8988T (cell line): Measurements from ENCODE around the gene SUPT5H.
A peak's percentile ranks its signal among the peaks of the same experiment; 100 is the strongest.

Experiments
- DNase-seq: peaks from one replicate; pipeline ENCODE4 v3.0.0; 2011

SUPT5H gene

DNA sequence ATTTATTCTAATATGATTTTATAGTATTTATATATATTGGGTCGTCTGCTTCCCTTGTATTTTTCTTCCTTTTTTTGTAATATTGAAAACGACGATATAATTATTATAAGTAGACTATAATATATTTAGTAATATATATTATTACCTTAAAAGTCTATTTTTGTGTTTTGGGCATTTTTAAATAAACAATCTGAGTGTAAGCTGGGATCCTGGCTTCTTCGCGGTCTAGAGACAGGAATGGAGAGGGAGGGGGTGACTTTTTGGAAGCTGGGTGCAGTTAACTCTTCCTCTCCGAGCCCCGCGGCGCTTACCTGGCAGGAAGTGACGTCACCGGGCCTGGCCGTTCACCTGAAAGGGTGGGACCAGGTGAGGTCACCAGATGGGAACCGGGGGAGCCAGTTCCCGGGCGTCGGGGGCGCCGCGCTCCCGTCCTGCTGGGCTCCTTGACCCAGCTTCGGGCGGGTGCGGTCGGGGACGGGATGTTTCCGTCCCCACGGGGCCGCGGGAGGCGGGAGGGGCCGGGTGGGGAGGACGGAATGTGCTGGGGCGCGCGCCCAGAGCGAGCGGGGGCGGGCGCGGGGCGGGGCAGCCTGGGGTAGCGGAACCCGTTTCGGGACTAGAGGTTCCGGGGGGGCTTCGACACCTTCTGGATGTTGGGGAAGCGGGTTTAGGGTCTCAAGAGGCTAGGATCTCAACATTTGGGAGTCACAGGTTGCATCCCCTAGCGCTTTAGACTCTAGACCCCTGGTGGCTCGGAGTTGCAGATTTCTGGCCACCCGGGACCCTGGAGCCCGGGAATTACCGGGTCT is 36.0 kb upstream of the SUPT5H start:
- DNase-seq, result peak; percentile 98

DNA sequence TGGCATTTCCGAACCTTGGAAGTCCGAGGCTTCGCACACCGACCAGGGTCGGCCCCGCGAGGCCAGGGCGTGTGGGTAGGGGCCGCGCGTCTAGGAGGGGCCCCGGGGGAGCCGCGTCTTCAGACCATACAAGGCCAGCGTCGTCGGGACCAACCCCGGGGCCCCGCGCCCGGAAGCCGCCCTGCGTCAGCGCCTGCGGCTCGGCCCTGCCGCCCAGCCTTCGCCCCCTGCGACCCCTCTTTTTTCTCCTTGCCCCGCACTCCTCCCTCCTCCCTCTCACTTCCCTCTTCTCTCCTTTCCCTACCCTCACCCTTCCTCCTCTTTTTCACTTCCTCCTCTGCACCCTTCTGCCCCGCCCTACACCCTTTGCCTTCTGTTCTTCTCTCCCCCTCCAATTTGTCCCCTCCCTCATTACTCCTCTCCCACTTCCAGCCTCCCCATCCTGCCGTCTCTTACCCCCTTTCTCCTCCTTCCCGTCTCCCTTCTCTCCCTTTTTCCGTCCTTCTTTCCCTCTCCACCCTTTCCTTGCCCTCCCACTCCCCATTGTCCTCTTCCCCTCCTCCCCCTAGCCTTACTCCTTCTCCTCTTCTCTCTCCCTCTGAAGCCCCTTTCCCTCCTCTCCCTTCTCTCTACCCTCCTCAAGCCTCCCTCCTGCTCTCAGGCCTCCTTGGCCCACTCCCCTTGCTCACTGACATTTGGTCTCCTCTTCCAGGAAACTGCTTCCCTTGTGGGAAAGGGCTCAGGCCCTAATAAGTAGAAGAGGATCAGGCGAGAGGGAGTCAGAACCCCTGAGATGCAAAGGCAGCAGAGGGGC is 35.2 kb upstream of the SUPT5H start:
- DNase-seq, result peak; percentile 60

DNA sequence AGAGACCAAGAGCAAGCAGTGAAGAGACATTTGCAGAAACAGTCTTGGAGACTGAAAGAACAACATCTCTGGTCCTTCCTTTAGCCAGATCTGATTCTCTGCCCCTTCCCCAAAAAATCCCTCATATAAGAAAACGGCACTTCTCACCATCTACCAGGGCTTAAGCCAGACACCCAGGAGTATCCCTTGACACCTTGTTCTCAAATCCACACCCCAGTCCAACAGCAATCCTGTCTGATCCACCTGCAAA is 34.6 kb upstream of the SUPT5H start:
- DNase-seq, result no peak

DNA sequence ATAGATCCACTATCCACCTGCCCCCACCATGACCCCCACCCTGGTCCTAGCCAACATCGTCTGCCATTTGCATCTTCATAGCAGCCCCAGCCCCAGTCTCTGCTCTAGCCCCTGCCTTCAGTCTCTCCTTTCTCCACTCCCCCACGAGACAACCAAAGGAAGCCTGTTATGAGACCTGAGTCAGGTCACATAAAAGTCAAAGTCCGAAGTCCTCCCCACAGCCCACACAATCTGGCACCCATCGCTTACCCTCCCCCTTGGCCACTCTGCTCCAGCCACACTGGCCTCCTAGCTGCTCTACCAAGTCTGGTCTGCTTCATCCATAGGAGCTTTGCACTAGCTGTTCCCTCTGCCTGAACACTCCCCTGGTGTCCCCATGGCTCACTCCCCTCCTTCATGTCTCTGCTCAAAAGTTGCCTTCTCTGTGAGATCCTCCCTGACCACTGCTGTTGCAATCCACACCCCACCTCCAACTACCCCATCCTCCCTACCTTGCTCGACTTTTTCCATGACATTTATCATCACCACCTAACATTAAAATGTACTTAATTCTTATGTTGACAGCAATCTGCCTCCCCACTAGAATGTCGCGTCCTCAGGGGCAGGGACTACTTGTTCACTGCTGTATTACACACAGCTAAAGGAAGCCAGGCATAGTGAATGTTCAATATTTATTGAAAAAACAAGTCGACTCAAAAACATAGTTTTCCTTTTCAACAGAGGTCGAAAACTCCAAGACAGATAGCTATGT is 34.1 kb upstream of the SUPT5H start:
- DNase-seq, result no peak

DNA sequence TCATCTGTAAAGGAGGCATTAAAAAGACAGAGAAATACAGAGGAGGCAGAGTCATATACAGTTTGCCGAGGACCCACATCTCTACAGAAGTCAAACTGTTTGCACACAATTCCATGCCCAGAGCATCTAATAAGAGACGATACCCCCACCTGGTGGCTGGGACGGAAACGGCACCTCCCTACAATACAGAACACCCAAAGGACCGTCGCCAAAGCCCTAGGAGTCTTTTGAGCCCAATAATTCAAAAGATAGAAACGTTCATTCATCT is 33.6 kb upstream of the SUPT5H start:
- peak; percentile 60 for DNase-seq

- peak; percentile 91 for DNase-seq
Measured at GRCh38 chr19:39412100-39412866, 33.1 kb upstream of the SUPT5H start, which contains the start of gene PLEKHG2. TSS of gene PLEKHG2 (plus strand) at chr19:39412669. CDS start at chr19:39414087, 1,418 bp downstream.

GRCh38 chr19:39412867-39413271 is 32.5 kb upstream of the SUPT5H start:
- DNase-seq, result no peak

GRCh38 chr19:39413272-39413910 is 32.0 kb upstream of the SUPT5H start:
- peak; percentile 59 for DNase-seq

DNA sequence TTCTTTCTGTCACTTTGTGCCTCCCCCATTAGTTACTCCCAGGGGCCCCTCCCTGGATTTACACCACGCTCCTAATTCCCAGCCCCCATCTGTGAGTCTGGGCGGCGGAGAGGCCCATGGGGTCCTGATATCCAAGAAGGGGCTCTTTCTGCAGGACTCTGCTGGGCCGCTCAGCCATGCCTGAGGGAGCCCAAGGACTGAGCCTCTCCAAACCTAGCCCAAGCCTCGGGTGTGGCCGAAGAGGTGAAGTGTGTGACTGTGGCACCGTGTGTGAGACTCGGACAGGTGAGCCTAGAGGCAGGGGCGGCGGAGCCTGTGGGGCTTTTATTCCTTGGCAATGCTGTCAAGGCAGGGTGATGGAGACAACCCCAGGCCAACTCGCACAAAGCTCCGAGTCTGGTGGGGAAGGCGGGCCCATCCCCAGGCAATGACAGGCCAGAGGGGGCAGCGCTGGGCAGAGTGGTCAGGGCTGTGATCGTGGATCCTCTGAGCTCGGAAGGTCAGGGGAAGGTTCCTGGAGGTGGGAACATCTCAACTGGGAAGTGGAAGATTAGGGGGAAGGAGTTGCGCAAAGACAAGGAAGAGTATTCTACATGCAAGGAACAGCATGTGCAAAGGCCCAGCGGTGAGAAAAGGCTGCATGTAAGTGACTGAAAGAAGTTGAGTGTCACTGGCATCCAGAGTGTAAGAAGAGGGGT is 31.3 kb upstream of the SUPT5H start:
- DNase-seq, result peak; percentile 72

GRCh38 chr19:39415111-39416046 is 30.0 kb upstream of the SUPT5H start:
- DNase-seq, result no peak

DNA sequence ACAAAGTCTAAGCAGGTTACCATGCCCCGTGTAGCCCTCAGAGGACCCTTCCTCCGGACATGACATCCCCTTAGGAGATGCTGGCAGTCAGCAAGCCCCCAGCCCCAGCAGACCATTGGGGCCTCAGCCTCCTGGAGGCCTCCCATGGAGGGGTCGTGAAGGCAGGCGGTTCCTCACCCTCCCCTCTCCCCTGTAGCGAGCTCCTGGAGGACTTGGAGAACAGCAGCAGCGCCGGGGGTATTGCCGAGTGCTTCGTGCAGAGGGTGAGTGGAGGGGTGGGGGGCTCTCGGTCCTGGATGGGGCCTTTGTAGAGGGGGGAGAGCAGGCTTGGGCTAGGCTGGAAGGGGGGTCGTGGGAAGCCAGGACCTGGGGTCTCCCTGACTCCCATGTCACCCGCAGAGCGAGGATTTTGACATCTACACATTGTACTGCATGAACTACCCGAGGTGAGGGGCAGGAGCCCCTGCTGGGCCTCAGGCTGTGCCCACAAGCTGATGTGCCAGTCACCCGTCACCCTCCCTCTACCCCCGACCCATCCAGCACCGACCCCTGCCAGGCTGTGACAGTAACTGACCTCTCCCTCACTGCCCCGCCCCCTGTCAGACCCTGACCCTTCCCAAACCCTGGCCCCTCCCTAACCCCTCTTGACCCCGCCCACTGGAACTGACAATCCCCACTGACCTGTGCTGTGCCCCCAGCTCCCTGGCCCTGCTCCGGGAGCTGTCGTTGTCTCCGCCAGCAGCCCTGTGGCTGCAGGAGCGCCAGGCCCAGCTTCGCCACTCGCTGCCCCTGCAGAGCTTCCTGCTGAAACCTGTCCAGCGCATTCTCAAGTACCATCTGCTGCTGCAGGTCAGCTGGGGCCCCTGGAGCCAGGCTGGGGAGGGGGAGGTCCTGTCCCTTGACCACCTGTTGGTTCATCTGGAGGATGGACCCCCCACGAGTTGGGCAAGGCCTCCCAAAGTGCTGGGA is 28.9 kb upstream of the SUPT5H start:
- DNase-seq, result no peak

DNA sequence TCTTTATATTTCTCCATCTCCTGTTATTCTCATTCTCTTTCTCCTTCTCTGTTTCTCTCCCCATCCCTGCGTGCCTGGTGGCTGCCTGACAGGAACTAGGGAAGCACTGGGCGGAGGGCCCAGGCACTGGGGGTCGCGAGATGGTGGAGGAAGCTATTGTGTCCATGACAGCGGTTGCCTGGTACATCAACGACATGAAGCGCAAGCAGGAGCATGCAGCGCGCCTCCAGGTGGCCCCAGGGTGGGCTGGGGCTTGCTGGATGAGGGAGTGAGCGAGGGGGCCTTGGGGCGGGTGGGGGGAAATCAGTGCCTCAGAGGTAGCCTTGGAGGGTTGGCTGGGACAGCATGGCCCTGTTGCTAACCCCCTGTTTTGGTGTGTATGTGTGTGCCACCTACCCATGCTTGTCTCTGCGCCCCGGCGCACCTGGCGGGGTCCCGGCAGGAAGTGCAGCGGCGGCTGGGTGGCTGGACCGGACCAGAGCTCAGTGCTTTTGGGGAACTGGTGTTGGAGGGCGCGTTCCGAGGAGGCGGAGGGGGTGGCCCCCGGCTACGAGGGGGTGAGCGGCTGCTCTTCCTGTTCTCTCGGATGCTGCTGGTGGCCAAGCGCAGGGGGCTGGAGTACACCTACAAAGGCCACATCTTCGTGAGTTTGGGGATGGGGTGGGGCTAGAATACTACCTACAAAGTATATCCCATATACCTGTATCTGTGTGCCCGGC is 27.8 kb upstream of the SUPT5H start:
- no peak for DNase-seq

- no peak for DNase-seq
Measured at GRCh38 chr19:39419003-39419402, 26.4 kb upstream of the SUPT5H start.

GRCh38 chr19:39420769-39421168 is 24.6 kb upstream of the SUPT5H start:
- DNase-seq, result no peak

DNA sequence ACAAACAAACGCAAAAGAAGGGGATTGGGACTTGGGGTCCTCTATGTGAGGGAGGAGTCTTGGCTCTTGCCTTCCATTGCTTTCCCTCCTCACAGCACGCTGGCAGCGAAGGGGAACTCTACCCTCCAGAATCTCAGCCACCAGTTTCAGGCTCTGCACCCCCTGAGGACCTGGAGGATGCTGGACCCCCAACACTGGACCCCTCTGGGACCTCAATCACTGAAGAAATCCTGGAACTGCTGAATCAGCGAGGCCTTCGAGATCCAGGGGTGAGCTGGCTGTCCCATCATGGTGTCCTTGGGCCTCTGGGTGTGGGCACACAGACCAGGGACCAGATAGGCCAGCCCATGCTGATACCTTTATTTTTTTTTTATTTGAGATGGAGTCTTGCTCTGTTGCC is 23.4 kb upstream of the SUPT5H start:
- DNase-seq, result no peak

DNA sequence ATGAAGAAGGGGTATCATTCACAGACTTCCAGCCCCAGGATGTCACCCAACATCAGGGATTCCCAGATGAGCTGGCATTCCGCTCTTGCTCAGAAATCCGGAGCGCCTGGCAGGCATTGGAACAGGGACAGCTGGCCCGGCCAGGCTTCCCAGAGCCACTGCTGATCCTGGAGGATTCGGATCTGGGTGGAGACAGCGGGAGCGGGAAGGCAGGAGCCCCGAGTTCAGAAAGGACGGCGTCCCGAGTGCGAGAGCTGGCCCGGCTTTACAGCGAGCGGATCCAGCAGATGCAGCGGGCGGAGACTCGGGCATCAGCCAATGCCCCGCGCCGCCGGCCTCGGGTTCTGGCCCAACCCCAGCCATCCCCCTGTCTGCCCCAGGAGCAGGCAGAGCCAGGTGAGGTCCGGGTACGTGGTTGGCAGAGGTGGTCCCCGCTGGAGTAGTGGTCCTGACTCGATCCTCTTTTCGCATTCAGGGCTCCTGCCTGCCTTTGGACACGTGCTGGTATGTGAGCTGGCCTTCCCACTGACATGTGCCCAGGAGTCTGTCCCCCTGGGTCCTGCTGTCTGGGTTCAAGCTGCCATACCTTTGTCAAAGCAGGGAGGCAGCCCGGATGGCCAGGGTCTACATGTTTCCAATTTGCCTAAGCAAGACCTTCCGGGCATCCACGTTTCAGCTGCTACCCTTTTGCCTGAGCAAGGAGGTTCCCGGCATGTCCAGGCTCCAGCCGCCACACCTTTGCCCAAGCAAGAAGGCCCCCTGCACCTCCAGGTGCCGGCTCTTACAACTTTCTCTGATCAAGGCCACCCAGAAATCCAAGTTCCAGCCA is 21.9 kb upstream of the SUPT5H start:
- DNase-seq, result no peak

DNA sequence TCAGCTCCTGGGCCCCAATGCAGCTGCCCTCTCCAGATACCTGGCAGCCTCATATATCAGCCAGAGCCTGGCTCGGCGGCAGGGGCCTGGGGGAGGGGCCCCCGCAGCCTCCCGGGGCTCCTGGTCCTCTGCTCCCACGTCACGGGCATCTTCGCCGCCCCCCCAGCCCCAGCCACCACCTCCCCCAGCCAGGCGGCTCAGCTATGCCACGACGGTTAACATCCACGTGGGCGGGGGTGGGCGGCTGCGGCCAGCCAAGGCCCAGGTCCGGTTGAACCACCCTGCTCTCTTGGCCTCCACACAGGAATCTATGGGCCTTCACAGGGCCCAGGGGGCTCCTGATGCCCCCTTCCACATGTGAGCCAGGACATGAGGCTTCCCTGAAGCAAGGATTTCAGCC is 20.4 kb upstream of the SUPT5H start:
- no peak for DNase-seq

DNA sequence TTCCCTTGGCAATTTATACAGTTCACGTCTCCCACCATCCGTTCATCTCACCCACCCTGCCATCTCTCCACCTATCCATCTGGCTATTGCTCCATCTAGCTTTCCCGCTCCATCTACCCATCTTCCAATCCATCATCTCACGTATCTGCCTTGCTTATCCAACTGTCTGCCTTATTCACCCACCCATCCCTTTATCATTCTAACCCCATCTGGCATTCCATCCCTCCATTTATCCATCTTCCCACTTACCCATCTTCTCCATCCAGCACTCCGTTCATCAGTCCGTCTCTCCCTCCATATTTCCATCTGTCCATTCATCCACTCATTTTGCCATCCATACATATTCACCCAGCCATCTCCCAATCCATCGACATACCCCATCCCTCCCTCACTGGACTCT is 19.6 kb upstream of the SUPT5H start:
- no peak for DNase-seq
